HCT116 (cell line): ENCODE results near the gene PRKG1. TPM values are rescaled to one million over a fixed set of nuclear protein-coding genes. Genes with fewer than 3 reads are reported as not detected.

Source experiments
- ATAC-seq: fragments of 200-7000 bp; cut with Tn5 transposase; 2 replicates; pipeline ENCODE4 v1.9.1; 2020; ENCODE audit warnings: mild to moderate bottlenecking, moderate library complexity
- BruUV-seq: library from RNA; stranded (reverse); fragments of 400-500 nt; replicated peaks from 2 replicates; lab custom pipeline; 2021; lab: Mats Ljungman, UMichigan
- CTCF ChIA-PET: fragments of 300-600 bp; sonication (Branson Sonifier 250); formaldehyde crosslinking; loops from one replicate; lab custom pipeline; 2021; ENCODE audit warnings: antibody characterized with exemption; lab: Charles Lee
- POLR2A ChIA-PET: fragments of 300-600, 350-600 bp; sonication (Branson Sonifier 250); formaldehyde crosslinking; loops from one replicate; lab custom pipeline; 2021; ENCODE audit warnings: antibody characterized with exemption; lab: Charles Lee
- RAD21 ChIA-PET, 2 experiments: fragments of 300-600 bp; sonication (Branson Sonifier 250); formaldehyde crosslinking; loops; one replicate each; lab custom pipeline; 2023; ENCODE audit warnings: low total read pairs in 2 of 2; ENCODE audit not compliant: uncharacterized antibody in 2 of 2, unreplicated experiment in 2 of 2, low non-redundant PET in 1 of 2; lab: Charles Lee
- DNase-seq: peaks from one replicate; pipeline ENCODE4 v3.0.0-alpha.2; 2010; ENCODE audit warnings: low read depth, low spot score
- H2AFZ ChIP-seq: fragments of 200-600 bp; shearing (Covaris generic), sonication (generic); 2 replicates; pipeline ENCODE4 v1.6.1; 2017; ENCODE audit warnings: low read depth, mixed run types, mixed read lengths, antibody characterized with exemption, low read length; ENCODE audit not compliant: poor library complexity, severe bottlenecking
- H3K27ac ChIP-seq: 2 replicates; pipeline ENCODE4 v1.5.1; 2012; ENCODE audit warnings: low read depth, low read length
- H3K27me3 ChIP-seq: fragments of 200-600 bp; sonication (generic); 2 replicates; pipeline ENCODE4 v1.6.1; 2016; ENCODE audit warnings: mixed run types, low read length, mixed read lengths; ENCODE audit not compliant: insufficient read depth
- H3K36me3 ChIP-seq, 2 experiments: fragments of 200-500 bp in 1 of 2; fragments of 200-600 bp in 1 of 2; sonication (Bioruptor generic) in 1 of 2; sonication (generic) in 1 of 2; 2 replicates each; pipeline versions ENCODE4 v1.5.1 to v1.6.1; 2014 to 2016; ENCODE audit warnings: low read length in 2 of 2, inconsistent platforms in 1 of 2, mixed read lengths in 1 of 2, mixed run types in 1 of 2; ENCODE audit not compliant: insufficient read depth in 2 of 2, control insufficient read depth in 1 of 2
- H3K4me1 ChIP-seq, 2 experiments: fragments of 200-600 bp in 1 of 2; sonication (generic) in 1 of 2; 2 replicates each; pipeline versions ENCODE4 v1.5.1 to v1.6.1; 2012 to 2017; ENCODE audit warnings: low read length in 2 of 2, inconsistent platforms in 1 of 2, mild to moderate bottlenecking in 1 of 2, mixed read lengths in 1 of 2, mixed run types in 1 of 2, moderate library complexity in 1 of 2; ENCODE audit not compliant: insufficient read depth in 2 of 2, control insufficient read depth in 1 of 2
- H3K4me2 ChIP-seq: fragments of 200-600 bp; sonication (generic); 2 replicates; pipeline ENCODE4 v1.6.1; 2017; ENCODE audit warnings: mixed run types, low read length, mixed read lengths
- H3K4me3 ChIP-seq, 2 experiments: fragments of 200-600 bp in 1 of 2; sonication (generic) in 1 of 2; replicated peaks in 1 of 2; 2 replicates each; pipeline ENCODE4 v1.5.1; 2011 to 2016; ENCODE audit warnings: low read length in 2 of 2, control low read depth in 1 of 2, low read depth in 1 of 2, mild to moderate bottlenecking in 1 of 2, mixed read lengths in 1 of 2, mixed run types in 1 of 2
- H3K79me2 ChIP-seq: fragments of 200-600 bp; sonication (generic); 2 replicates; pipeline ENCODE4 v1.6.1; 2017; ENCODE audit warnings: mild to moderate bottlenecking, mixed run types, low read length, moderate library complexity, mixed read lengths; ENCODE audit not compliant: insufficient read depth
- H3K9ac ChIP-seq: fragments of 200-600 bp; sonication (generic); 2 replicates; pipeline ENCODE4 v1.6.1; 2016; ENCODE audit warnings: low read length, mixed read lengths
- H3K9me2 ChIP-seq: fragments of 200-600 bp; sonication (generic), shearing (Covaris generic); 2 replicates; pipeline ENCODE4 v1.6.1; 2017; ENCODE audit warnings: mixed run types, mild to moderate bottlenecking, moderate library complexity; ENCODE audit not compliant: insufficient read depth
- H3K9me3 ChIP-seq, 2 experiments: fragments of 200-500 bp in 1 of 2; fragments of 200-600 bp in 1 of 2; sonication (Bioruptor generic) in 1 of 2; sonication (generic) in 1 of 2; 2 replicates each; pipeline ENCODE4 v1.6.1; 2014 to 2017; ENCODE audit warnings: low read length in 2 of 2, mixed read lengths in 2 of 2, inconsistent platforms in 1 of 2, low read depth in 1 of 2, mild to moderate bottlenecking in 1 of 2, mixed run types in 1 of 2, moderate library complexity in 1 of 2; ENCODE audit not compliant: control insufficient read depth in 1 of 2, insufficient read depth in 1 of 2
- H4K20me1 ChIP-seq: fragments of 200-600 bp; sonication (generic), shearing (Covaris generic); 2 replicates; pipeline ENCODE4 v1.6.1; 2017; ENCODE audit warnings: mixed run types, mild to moderate bottlenecking, moderate library complexity; ENCODE audit not compliant: insufficient read depth
- EGR1 ChIP-seq: IDR thresholded peaks from 2 replicates; pipeline ENCODE4 v1.6.1; 2012; ENCODE audit warnings: low read depth
- ELF1 ChIP-seq: IDR thresholded peaks from 2 replicates; pipeline ENCODE4 v1.6.1; 2012; ENCODE audit warnings: low read depth, borderline replicate concordance
- EZH2 ChIP-seq: fragments of 200-600 bp; sonication (generic); IDR thresholded peaks from 2 replicates; pipeline ENCODE4 v1.6.1; 2017; ENCODE audit warnings: antibody characterized with exemption, mixed run types
- EZH2phosphoT487 ChIP-seq: fragments of 200-600 bp; IDR thresholded peaks from 2 replicates; pipeline ENCODE4 v1.6.1; 2018; ENCODE audit warnings: antibody characterized with exemption, borderline replicate concordance
- RAD21 ChIP-seq: IDR thresholded peaks from 2 replicates; pipeline ENCODE4 v1.6.1; 2012; ENCODE audit warnings: low read depth, mild to moderate bottlenecking
- REST ChIP-seq: IDR thresholded peaks from 2 replicates; pipeline ENCODE4 v1.6.1; 2012; ENCODE audit warnings: low read depth
- SP1 ChIP-seq: IDR thresholded peaks from 2 replicates; pipeline ENCODE4 v1.6.1; 2012; ENCODE audit warnings: low read depth
- TCF7L2 ChIP-seq: IDR thresholded peaks from 2 replicates; pipeline ENCODE4 v1.7.0; 2011; ENCODE audit warnings: borderline replicate concordance, inconsistent platforms; ENCODE audit not compliant: insufficient read depth, insufficient read length; ENCODE audit errors: extremely low read depth
- intact Hi-C: fragments of 100-400 bp; cut with micrococcal nuclease; formaldehyde crosslinking; loops from 2 replicates; pipeline ENCODE4 v1.10.0; 2022
- total RNA-seq: library from RNA; stranded (reverse); gene quantifications from one replicate; pipeline ENCODE4 v1.2.1, GENCODE V29; 2021; ENCODE audit not compliant: unreplicated experiment

PRKG1 gene
- total RNA-seq, 1 experiment from 2014 or later = 1.4 TPM

DNA sequence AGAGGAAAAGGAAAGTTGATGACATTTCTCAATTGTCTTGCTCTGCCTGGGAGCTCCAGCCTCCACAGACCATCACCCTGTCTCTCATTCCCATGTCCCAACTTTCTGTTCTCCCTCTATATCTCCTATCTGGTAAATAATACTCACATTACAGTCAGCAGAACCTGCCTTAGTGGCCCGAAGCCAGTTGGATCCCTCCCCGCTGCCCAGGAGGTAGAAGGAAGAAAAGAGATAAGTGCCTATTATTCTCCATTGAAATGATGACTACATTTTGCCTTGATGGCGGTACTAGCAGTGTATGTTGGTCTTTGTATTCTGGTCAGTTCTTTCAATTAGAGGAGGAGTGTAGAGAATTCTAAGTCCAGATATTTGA is 533.2 kb downstream of the PRKG1 start:
- BruUV-seq = no TSS peak
- no peak for DNase-seq
- Histone ChIP-seq H4K20me1 (no peaks in the 10 kb centered on the region), H3K4me3 (no peak overlapping the region), H3K4me2 (no peak overlapping the region), H3K79me2 (no peaks in the 10 kb centered on the region), H3K36me3 (no peaks in the 10 kb centered on the region), H3K9me2 (no peaks in the 10 kb centered on the region), H3K9me3 (no peaks in the 10 kb centered on the region), H3K9ac (no peak overlapping the region), H3K27ac (no peak overlapping the region), H3K4me1 (no peaks in the 10 kb centered on the region), H3K27me3 (peaks cover 5% of the 10 kb centered on the region; the same call in 1 of the 2 replicates), H2AFZ (no peak overlapping the region)
- CTCF ChIA-PET = no interaction called here
- intact Hi-C loops = loop anchor here (1.0 kb wide), 1 partner anchor 8 kb away; no protein-coding TSS in a partner anchor
- ATAC-seq = no peak
- POLR2A ChIA-PET = no interaction called here
- RAD21 ChIA-PET = no interaction called here
- TF ChIP-seq EGR1 (no peak), EZH2 (no peak), REST (no peak), ELF1 (no peak), EZH2phosphoT487 (no peak), SP1 (no peak), TCF7L2 (no peak), RAD21 (no peak)
- TF ChIP-seq, all 23 proteins: peak for 0
